Heart left ventricle (tissue), 13 donors: Measurements from ENCODE around the gene PEAR1.

Experiments used
- CTCF ChIP-seq, 12 donors: fragments of 200-600 bp; sonication (generic) in 4 of 12; IDR thresholded peaks; one replicate each; pipeline versions ENCODE4 v1.5.0 to v1.8.0; 2018 to 2022; ENCODE audit warnings: antibody characterized with exemption in 12 of 12, mild to moderate bottlenecking in 5 of 12
- POLR2A ChIP-seq, 2 donors: fragments of 450-650 bp; IDR thresholded peaks; one replicate each; pipeline ENCODE4 v1.6.1; 2017; ENCODE audit warnings: antibody characterized with exemption in 2 of 2, mild to moderate bottlenecking in 2 of 2, moderate library complexity in 2 of 2
- donor health status: ischemic (EF 13 %, LVEDD 7.1; RV severe dilation, severe dysfunction).
- donor health status: DM: no; HTN: yes; CAD: no.
- donor health status: DM: no; HTN: no; CAD: no.
- donor health status: ischemic (EF 25% LVEDD 6.9; RV normal size, moderate dysfunction).
- donor health status: ischemic (EF 25% LVEDD 5.7; RV mildly dilated, moderate dysfunction).
- donor health status: ischemic (EF 35%, LVEDD 5.7; RV mildly dilated, moderate dysfunction).
- donor health status: nonischemic (EF 11% LVEDD 7.7; RV severe dilation, severe dysfunction).
- donor health status: DM: yes; HTN: yes; CAD: no.
- donor health status: PGD.
- donor health status: ischemic (EF 29% LVEDD 5.4; RV normal size, mild dysfunction).
- donor health status: nonischemic (EF 23%, LVEDD 6.1; RV moderate dilation, normal function).

GRCh38 chr1:156908955-156909354 is 15.4 kb downstream of the PEAR1 start:
- TF ChIP-seq CTCF (IDR thresholded peaks at IDR 0.05) (no peak), POLR2A (IDR thresholded peaks at IDR 0.05) (no peak)
